Panc1 (cell line): ENCODE data around the gene MORN1. TPM values are rescaled to one million over a fixed set of nuclear protein-coding genes. Genes with fewer than 3 reads are reported as not detected.

ENCODE experiments used
- ATAC-seq: fragments of 200-7000 bp; cut with Tn5 transposase; 2 replicates; pipeline ENCODE4 v1.9.1; 2020; ENCODE audit warnings: mild to moderate bottlenecking, moderate library complexity
- BruUV-seq: library from RNA; stranded (reverse); fragments of 400-500 nt; replicated peaks from 2 replicates; lab custom pipeline; 2021; lab: Mats Ljungman, UMichigan
- CTCF ChIA-PET: fragments of 300-600 bp; sonication (Branson Sonifier 250); formaldehyde crosslinking; loops from one replicate; lab custom pipeline; 2022; ENCODE audit warnings: antibody characterized with exemption; lab: Charles Lee
- POLR2A ChIA-PET: fragments of 300-600 bp; sonication (Branson Sonifier 250); formaldehyde crosslinking; loops from one replicate; lab custom pipeline; 2022; ENCODE audit warnings: antibody characterized with exemption; lab: Charles Lee
- DNase-seq: peaks from one replicate; pipeline ENCODE4 v3.0.0-alpha.2; 2010; ENCODE audit warnings: low read depth, low spot score
- H3K27ac ChIP-seq: 2 replicates; pipeline ENCODE4 v1.5.1; 2011; ENCODE audit warnings: mild to moderate bottlenecking, low read length, inconsistent platforms
- H3K27me3 ChIP-seq: fragments of 200-500 bp; sonication (Bioruptor generic); 2 replicates; pipeline ENCODE4 v1.6.0; 2014; ENCODE audit warnings: low read length, inconsistent platforms; ENCODE audit not compliant: control insufficient read depth, insufficient read depth
- H3K36me3 ChIP-seq: fragments of 200-500 bp; sonication (Bioruptor generic); 2 replicates; pipeline ENCODE4 v1.5.1; 2014; ENCODE audit warnings: inconsistent platforms, mild to moderate bottlenecking, low read length, moderate library complexity; ENCODE audit not compliant: control insufficient read depth, insufficient read depth
- H3K4me1 ChIP-seq: 2 replicates; pipeline ENCODE4 v1.5.1; 2011; ENCODE audit warnings: inconsistent platforms, mild to moderate bottlenecking, low read length, moderate library complexity; ENCODE audit not compliant: control insufficient read depth, insufficient read depth
- H3K4me3 ChIP-seq, 2 experiments: 2 replicates each; pipeline ENCODE4 v1.5.1; 2011 to 2012; ENCODE audit warnings: low read depth in 2 of 2, low read length in 2 of 2, mild to moderate bottlenecking in 2 of 2, inconsistent platforms in 1 of 2, moderate library complexity in 1 of 2
- H3K9me3 ChIP-seq: fragments of 200-500 bp; sonication (Bioruptor generic); 2 replicates; pipeline ENCODE4 v1.5.1; 2014; ENCODE audit warnings: low read depth, mild to moderate bottlenecking, inconsistent platforms, low read length, moderate library complexity; ENCODE audit not compliant: control insufficient read depth, insufficient read depth
- POLR2AphosphoS5 ChIP-seq: IDR thresholded peaks from 2 replicates; pipeline ENCODE4 v1.6.1; 2012; ENCODE audit warnings: mild to moderate bottlenecking, low read depth, low read length, moderate library complexity
- SIN3A ChIP-seq: IDR thresholded peaks from 2 replicates; pipeline ENCODE4 v1.6.1; 2012; ENCODE audit warnings: low read depth, mild to moderate bottlenecking, low read length, moderate library complexity, borderline replicate concordance; ENCODE audit not compliant: insufficient read depth
- TCF7L2 ChIP-seq: IDR thresholded peaks from 2 replicates; pipeline ENCODE4 v1.6.1; 2011; ENCODE audit warnings: mild to moderate bottlenecking, low read depth, low read length, inconsistent platforms
- in situ Hi-C: cut with HindIII; loops from 2 replicates; pipeline ENCODE4 v1.10.0; 2016; ENCODE audit warnings: low sequenced_read_pairs, low pct_unique_long_range_greater_than_20kb
- intact Hi-C: fragments of 100-400 bp; cut with micrococcal nuclease; formaldehyde crosslinking; loops from one replicate; pipeline ENCODE4 v1.10.0; 2022; ENCODE audit not compliant: unreplicated experiment
- total RNA-seq: library from RNA; stranded (reverse); gene quantifications from one replicate; pipeline ENCODE4 v1.2.1, GENCODE V29; 2021; ENCODE audit not compliant: unreplicated experiment
- TF ChIP-seq, protein P1 (sequence below): fragments of 450-650 bp; IDR thresholded peaks from 2 replicates; pipeline ENCODE4 v1.5.1; 2017; ENCODE audit warnings: mild to moderate bottlenecking
- TF ChIP-seq, protein P2 (sequence below), 2 experiments: IDR thresholded peaks; 2 replicates each; pipeline ENCODE4 v1.6.1; 2011 to 2012; ENCODE audit warnings: low read depth in 2 of 2, control low read depth in 1 of 2, low read length in 1 of 2, mild to moderate bottlenecking in 1 of 2, moderate library complexity in 1 of 2; ENCODE audit not compliant: insufficient read depth in 1 of 2

The MORN1 gene
- total RNA-seq, 1 experiment from 2014 or later: 21.3 TPM

DNA sequence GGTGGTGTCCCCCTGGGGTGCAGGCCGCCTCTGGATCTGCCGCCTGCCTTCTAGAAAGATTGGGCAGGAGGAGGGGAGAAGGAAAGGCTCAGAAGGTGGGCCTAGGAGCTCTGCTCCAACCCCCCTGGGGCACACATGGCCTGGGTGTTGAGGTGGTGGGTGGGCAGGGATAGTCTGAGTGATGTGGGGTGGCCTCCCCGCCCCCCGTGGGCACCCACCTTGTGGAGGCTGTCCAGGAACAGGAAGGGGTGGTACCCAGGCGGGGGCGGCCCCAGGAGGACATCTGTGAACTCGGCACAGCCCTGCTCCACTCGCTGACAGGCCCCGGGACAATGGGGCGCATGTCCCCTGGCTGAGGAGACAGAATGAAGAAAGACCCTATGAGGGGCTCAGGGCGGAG is 54.9 kb downstream of the MORN1 start:
- ChIA-PET POLR2A (no interaction called here), CTCF (no interaction called here)
- in situ Hi-C loops (no loop called here), intact Hi-C loops (no loop called here)
- no peaks in the 10 kb centered on the region for H3K4me1 ChIP-seq
- no peak for ATAC-seq
- TF ChIP-seq TCF7L2 (no peak), POLR2AphosphoS5 (no peak), SIN3A (no peak)
- TF ChIP-seq, protein P1, sequence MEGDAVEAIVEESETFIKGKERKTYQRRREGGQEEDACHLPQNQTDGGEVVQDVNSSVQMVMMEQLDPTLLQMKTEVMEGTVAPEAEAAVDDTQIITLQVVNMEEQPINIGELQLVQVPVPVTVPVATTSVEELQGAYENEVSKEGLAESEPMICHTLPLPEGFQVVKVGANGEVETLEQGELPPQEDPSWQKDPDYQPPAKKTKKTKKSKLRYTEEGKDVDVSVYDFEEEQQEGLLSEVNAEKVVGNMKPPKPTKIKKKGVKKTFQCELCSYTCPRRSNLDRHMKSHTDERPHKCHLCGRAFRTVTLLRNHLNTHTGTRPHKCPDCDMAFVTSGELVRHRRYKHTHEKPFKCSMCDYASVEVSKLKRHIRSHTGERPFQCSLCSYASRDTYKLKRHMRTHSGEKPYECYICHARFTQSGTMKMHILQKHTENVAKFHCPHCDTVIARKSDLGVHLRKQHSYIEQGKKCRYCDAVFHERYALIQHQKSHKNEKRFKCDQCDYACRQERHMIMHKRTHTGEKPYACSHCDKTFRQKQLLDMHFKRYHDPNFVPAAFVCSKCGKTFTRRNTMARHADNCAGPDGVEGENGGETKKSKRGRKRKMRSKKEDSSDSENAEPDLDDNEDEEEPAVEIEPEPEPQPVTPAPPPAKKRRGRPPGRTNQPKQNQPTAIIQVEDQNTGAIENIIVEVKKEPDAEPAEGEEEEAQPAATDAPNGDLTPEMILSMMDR: no peak
- TF ChIP-seq, protein P2, sequence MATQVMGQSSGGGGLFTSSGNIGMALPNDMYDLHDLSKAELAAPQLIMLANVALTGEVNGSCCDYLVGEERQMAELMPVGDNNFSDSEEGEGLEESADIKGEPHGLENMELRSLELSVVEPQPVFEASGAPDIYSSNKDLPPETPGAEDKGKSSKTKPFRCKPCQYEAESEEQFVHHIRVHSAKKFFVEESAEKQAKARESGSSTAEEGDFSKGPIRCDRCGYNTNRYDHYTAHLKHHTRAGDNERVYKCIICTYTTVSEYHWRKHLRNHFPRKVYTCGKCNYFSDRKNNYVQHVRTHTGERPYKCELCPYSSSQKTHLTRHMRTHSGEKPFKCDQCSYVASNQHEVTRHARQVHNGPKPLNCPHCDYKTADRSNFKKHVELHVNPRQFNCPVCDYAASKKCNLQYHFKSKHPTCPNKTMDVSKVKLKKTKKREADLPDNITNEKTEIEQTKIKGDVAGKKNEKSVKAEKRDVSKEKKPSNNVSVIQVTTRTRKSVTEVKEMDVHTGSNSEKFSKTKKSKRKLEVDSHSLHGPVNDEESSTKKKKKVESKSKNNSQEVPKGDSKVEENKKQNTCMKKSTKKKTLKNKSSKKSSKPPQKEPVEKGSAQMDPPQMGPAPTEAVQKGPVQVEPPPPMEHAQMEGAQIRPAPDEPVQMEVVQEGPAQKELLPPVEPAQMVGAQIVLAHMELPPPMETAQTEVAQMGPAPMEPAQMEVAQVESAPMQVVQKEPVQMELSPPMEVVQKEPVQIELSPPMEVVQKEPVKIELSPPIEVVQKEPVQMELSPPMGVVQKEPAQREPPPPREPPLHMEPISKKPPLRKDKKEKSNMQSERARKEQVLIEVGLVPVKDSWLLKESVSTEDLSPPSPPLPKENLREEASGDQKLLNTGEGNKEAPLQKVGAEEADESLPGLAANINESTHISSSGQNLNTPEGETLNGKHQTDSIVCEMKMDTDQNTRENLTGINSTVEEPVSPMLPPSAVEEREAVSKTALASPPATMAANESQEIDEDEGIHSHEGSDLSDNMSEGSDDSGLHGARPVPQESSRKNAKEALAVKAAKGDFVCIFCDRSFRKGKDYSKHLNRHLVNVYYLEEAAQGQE (IDR thresholded peaks at IDR 0.05; ENCODE audit: insufficient read depth in 1 of 2, low read depth in 2 of 2, low read length in 1 of 2): no peak
- H3K36me3 ChIP-seq: no peaks in the 10 kb centered on the region
- H3K9me3 ChIP-seq: no peaks in the 10 kb centered on the region
- H3K27me3 ChIP-seq: no peaks in the 10 kb centered on the region
- no peak overlapping the region for H3K27ac ChIP-seq
- DNase-seq: no peak
- BruUV-seq: no TSS peak
- H3K4me3 ChIP-seq: no peak overlapping the region

DNA sequence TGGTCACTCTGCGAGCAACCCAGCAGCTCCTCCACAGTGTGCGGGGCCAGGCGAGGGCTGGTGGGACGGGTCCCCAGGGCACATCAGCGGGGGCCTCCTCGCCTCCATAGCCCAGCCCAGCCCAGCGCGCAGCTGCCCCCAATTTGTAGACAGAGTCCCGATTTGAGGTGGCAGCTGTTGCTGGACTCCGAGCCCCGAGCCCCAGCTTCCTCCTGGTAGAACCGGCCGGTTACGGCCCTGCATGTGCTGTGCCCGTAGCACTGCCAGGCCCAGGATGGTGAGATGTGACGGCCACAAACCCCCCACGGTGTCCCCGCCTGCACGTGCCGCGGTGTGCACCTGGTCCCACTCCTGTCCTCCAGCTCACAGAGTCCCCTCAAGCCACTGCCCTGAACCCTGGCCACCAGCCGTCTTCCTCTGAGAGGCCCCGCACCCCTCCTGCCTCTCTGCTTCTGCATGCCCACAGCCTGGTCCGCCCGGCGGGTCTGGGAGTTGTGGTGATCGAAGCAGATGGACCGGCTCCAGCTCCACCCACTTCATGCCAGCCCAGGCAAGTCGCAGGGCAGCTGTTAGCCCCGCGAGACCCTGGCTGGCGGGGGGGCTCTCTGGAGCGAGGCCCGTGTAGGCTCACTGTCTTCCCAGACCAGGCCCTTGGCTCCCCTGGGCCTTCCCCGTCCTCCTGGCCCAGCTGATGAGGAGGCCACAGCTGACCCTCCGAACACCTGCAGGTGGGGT is 55.5 kb downstream of the MORN1 start:
- ChIA-PET POLR2A (no interaction called here), CTCF (no interaction called here)
- ATAC-seq (0 out of 2 replicates have a peak, but pooled peaks have one; percentile 11), DNase-seq (no peak)
- Histone ChIP-seq H3K4me1 (no peaks in the 10 kb centered on the region), H3K4me3 (no peak overlapping the region), H3K27ac (no peak overlapping the region), H3K36me3 (no peaks in the 10 kb centered on the region), H3K27me3 (no peaks in the 10 kb centered on the region), H3K9me3 (no peaks in the 10 kb centered on the region)
- in situ Hi-C loops: no loop called here
- TF ChIP-seq TCF7L2 (no peak), SIN3A (no peak)
- TF ChIP-seq, protein P2 (IDR thresholded peaks at IDR 0.05; ENCODE audit: insufficient read depth in 1 of 2, low read depth in 2 of 2, low read length in 1 of 2): no peak
- intact Hi-C loops: no loop called here
- no TSS peak for BruUV-seq
